GM12801 (cell line): ENCODE results near the gene OGA.

Experiments used
- CTCF ChIP-seq: IDR thresholded peaks from one replicate; pipeline ENCODE4 v1.5.1; 2011; ENCODE audit warnings: control low read depth; ENCODE audit not compliant: insufficient read length; ENCODE audit errors: extremely low read depth

The OGA gene

DNA sequence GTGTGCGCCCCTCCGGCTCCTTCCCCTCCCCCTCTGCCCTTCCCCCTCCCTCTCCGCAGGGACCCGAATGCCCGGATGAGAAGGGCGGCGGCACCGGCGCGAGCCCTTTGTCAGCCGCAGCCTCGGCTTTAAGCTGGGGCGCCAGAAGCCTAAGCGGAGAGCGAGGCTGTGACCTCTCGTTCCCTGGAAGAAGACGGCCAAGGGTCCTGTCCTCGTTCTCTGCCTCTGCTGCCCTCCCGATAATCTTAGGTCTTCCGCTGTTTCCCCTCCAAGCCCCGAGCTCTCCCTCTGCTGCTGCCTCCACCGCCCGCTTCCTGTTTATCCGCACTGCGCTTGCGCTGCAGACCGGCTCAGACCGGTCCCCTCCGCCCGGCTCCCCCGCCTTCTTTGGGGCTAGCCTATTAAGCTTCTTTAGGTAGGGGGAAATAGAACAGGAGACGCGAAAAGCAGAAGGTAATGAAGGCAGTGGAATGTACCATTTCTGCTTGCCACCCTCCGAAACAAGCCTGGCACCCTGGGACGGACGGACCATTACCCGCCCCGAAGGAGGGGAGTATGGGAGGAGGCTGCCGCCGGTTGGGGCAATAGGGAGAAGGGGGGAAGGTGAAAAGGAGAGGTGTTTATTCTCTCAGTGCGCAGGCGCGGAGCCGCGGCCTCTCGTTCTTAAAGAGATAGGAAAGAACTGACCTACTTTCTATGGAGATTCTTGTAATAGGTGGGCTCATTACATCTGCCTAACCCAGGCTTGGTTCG is at the start of gene OGA:
OGA (minus strand) TSS at position 326 of the 753 bp plus-strand sequence. CDS start 422 bp downstream, outside the sequence.
- TF ChIP-seq CTCF: no peak

GRCh38 chr10:101867931-101868330 is 49.7 kb upstream of the OGA start:
- TF ChIP-seq CTCF: no peak

DNA sequence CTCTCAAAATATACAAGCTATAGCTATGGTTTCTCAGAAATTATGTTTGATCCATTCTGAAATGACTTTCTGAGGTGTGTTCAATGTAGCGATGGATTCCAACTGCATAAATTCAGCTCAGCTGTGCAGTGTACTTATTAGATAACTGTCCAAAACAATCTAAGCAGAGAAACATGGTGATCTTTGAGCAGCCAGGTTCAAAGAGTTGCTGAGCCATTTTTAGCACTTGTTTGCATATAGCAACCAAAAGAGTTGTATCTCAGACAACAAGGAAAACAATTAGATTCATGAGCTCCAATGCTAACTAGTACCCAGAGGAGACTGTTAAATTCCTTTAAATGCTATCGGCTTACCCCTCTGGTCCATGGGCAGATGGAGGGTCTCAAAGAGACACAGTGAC is 41.3 kb upstream of the OGA start:
- TF ChIP-seq CTCF: no peak

DNA sequence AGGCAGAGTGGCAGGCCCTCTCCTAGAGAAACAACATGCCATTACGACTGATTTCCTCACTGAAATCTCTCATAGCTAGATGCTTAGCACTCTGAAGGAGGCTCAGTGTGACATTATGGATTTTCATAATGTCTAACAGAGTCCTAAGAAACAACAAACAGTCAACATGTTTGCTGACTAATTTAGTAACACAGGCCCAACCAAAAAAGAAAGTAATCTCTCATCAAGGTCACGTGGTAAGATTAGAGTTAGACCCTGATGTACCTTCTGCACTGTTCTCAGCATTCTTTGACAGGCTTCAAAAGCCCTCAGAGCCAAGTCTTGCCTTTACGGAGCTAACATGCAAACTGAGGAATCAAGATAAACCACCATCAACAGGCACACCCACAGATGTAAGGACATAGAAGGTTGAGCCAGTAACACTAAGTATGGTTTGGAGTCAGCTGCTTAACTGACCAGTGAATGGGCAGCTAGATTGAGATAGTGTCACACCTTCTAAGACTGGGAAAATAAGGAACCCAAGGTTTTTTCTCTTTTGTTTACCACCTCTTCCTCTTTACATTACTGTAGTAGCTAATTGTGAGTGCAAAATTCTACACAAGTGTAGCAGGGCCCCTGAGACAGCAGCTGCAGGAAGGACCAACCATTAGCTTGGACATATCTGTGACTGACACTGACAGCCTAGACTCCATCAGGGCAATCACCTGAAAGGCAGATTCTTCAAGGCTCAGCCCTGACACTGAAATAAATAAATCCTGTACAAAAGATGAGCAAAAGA is 40.7 kb upstream of the OGA start:
- no peak for TF ChIP-seq CTCF

DNA sequence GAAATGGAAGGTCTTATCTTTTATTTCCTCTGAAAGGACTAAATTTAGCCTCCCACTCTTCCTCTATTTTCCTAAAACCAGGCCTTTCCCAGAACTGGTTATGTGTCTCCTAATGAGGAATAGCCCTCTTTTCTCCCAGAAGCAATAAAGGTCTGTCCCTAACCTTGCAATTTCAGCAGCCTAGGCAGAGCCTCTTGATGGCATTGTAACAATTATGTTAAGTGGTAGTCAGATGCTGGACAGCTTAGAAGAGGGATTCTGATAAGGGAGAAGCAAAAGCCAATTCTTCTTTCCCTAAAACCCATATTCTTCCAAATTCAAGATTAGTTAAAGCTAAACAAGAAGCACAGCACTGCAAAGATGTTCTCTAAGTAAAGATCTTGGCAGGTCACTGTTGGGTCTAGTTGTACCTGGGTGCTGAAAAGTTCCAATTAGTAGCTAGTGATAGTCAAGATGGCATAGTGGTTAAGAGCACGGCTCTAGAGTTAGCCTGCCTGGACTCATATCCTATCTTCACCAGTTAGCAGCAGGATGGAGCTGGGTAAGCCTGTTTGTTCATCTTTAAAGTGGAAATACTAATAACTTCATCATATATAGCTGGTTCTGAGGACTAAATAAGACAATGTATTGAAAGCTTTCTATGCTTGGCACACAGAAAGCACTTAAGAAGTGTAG is 39.7 kb upstream of the OGA start:
- TF ChIP-seq CTCF: no peak

DNA sequence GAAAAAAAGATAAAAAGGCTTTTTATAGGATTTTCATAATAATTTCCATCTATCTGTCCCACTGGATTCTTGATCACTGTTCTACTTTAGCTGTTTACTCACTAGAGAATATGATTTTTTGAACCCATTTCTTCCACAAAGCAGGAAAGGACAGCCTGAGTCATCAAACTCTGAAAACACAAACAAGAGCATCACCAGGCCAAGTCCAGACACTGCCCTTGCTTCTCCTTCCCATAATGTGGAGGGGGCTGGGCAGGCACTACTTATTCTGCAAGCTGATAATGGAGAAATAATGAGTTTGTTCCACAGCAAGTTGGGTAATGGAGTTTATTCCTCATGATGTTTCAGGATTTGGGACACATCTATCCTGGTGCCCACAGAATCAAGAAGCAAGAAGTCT is 38.4 kb upstream of the OGA start:
- no peak for TF ChIP-seq CTCF

GRCh38 chr10:101851411-101852116 is 33.3 kb upstream of the OGA start:
- TF ChIP-seq CTCF: no peak
